Measurements from ENCODE around the gene P3H4.

P3H4 gene

DNA sequence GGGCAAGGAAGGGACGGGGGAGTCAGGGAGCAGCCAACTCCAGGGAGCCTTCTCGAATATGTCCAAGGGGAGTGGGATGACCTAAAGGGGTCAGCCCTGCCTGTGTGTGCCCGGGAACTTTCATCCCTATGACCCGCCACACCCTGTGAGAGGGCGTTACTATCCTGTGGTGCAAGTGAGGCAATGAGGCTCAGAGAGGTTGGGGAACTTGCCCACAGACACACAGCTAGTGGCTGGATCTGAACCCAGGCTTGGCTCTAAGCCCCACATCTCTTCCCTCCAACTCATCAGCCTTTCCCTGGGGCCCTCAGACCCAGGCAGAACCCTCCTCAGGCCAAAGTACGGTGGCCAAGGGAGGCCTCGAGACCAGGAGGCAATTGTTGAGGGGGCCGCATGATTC, 48.4 kb downstream of the P3H4 start:
- Histone ChIP-seq H3K4me3 (no peak overlapping the region), H3K9me3 (no peaks in the 10 kb centered on the region), H3K4me1 (no peaks in the 10 kb centered on the region), H3K27me3 (ENCODE audit: low read depth) (no peaks in the 10 kb centered on the region), H3K36me3 (replicated peaks) (peaks cover 49% of the 10 kb centered on the region)
- DNase-seq (ENCODE audit: low spot score in 2 of 2), result no peak
- in situ Hi-C loops (cut with MboI; ENCODE audit: low sequenced_read_pairs), result no loop called here

DNA sequence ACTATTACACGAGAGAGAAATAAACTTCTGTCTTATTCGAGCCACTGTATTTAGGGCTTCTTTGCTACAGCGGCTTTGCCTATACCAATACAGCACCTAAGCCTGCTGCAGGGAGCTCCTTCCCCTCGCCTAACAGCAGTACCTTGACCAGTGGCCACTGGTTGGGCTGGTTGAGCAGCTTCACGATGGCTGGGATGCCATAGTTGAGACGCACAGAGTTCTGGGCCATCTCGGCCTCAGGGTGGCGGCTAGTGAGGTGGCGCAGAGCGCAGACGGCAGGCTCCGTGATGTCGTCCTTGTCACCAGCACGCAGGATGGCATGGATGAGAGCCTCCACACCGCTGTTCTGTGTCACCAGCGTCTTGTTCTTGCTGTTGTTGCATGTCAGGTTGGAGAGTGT, 48.9 kb downstream of the P3H4 start:
- no peak for DNase-seq (ENCODE audit: low spot score in 2 of 2)
- H3K36me3 ChIP-seq (replicated peaks), result peaks cover 50% of the 10 kb centered on the region
- no peaks in the 10 kb centered on the region for H3K9me3 ChIP-seq
- in situ Hi-C loops (cut with MboI; ENCODE audit: low sequenced_read_pairs), result no loop called here
- H3K4me3 ChIP-seq, result no peak overlapping the region
- no peaks in the 10 kb centered on the region for H3K4me1 ChIP-seq
- H3K27me3 ChIP-seq (ENCODE audit: low read depth), result no peaks in the 10 kb centered on the region

DNA sequence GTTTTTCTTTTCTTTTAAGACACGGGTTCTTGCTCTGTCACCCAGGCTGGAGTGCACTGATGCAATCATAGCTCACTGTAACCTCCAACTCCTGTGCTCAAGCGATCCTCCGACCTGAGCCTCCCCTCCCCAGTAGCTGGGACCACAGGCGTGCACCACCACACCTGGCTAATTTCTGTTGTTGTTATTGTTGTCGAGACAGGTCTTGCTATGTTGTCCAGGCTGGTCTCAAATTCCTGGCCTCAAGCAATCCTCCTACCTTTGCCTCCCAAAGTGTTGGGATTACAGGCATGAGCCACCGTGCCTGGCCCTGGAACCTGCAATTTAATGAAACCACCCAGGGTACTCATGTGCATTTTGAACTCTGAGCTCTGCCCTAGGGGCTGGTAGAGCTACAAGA, 49.4 kb downstream of the P3H4 start:
- in situ Hi-C loops (cut with MboI; ENCODE audit: low sequenced_read_pairs), result no loop called here
- no peaks in the 10 kb centered on the region for H3K4me1 ChIP-seq
- peaks cover 50% of the 10 kb centered on the region for H3K36me3 ChIP-seq (replicated peaks)
- no peak overlapping the region for H3K4me3 ChIP-seq
- no peaks in the 10 kb centered on the region for H3K9me3 ChIP-seq
- DNase-seq (ENCODE audit: low spot score in 2 of 2), result no peak
- H3K27me3 ChIP-seq (ENCODE audit: low read depth), result no peaks in the 10 kb centered on the region

DNA sequence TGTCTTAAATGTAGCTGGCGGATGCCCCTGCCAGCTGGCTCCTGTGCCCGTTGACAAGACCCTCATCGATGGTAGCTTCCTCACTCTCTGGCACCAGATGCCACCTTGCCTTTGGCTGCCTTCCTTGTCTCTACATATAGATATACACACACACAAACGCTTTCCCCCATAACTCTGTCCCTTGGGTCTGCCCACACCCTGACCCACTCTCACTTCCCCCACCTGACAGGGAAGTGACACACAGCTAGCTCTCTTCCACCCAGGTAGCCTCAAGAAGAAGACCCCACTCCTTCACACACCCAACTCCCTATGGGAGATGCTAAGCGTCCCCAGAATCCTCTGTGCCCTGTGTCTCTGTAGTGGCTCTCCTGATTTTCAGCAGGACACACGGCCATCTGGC, 50.9 kb downstream of the P3H4 start:
- no peaks in the 10 kb centered on the region for H3K9me3 ChIP-seq
- in situ Hi-C loops (cut with MboI; ENCODE audit: low sequenced_read_pairs), result no loop called here
- H3K27me3 ChIP-seq (ENCODE audit: low read depth), result no peaks in the 10 kb centered on the region
- H3K36me3 ChIP-seq (replicated peaks), result peaks cover 50% of the 10 kb centered on the region
- no peak overlapping the region for H3K4me3 ChIP-seq
- H3K4me1 ChIP-seq, result no peaks in the 10 kb centered on the region
- no peak for DNase-seq (ENCODE audit: low spot score in 2 of 2)

DNA sequence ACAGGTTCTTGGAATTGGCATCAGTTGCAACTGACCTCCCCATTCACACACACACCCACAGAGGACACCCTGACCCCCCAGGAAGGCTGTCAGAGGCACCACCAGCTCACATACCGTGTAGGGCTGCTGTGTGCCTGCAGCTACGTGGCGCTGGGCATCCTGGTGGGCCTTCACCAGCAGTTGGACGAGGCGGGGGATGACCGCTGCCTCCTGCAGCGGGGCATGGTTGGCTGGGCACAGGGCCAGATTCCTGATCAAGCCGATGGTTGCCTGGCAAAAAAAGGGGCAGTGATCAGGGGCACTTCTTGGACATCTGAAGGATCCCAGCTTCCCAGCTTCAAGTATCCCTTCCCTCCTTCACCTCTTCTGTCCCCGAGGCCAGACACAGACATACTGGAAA, 53.1 kb downstream of the P3H4 start:
- in situ Hi-C loops (cut with MboI; ENCODE audit: low sequenced_read_pairs), result no loop called here
- H3K9me3 ChIP-seq, result no peaks in the 10 kb centered on the region
- no peak overlapping the region for H3K4me3 ChIP-seq
- H3K4me1 ChIP-seq, result no peaks in the 10 kb centered on the region
- peaks cover 38% of the 10 kb centered on the region for H3K36me3 ChIP-seq (replicated peaks)
- no peak for DNase-seq (ENCODE audit: low spot score in 2 of 2)
- no peaks in the 10 kb centered on the region for H3K27me3 ChIP-seq (ENCODE audit: low read depth)

DNA sequence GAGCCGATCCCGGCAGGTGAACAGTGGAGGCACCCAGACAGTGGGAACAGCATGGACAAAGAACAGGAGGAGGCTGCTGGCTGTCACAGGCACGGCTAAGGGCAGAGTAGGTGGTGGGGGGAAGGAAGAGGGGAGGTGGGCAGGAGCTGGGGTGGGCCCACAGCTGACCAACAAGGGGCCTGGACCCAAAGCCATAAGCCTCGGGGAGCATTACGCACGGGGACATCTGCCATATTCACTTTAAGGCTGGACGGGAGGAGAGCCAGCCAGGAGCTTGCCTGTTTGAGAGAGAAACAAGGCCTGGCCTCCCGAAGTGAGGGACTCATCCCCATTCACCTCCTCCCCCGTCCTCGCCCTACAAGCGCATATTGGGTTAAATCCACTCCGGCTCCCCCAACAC, 57.7 kb downstream of the P3H4 start:
- no peak for DNase-seq (ENCODE audit: low spot score in 2 of 2)
- Histone ChIP-seq H3K27me3 (ENCODE audit: low read depth) (no peaks in the 10 kb centered on the region), H3K9me3 (no peaks in the 10 kb centered on the region), H3K36me3 (replicated peaks) (peaks cover 17% of the 10 kb centered on the region), H3K4me3 (no peak overlapping the region), H3K4me1 (no peaks in the 10 kb centered on the region)
- in situ Hi-C loops (cut with MboI; ENCODE audit: low sequenced_read_pairs), result no loop called here

Data from HAP-1 (cell line).